NOMO-1 (cell line): ENCODE data around the gene SEPTIN2.
"Not testable (repeated sequence)": the region's sequence is repeated elsewhere in the genome, so short reads cannot be mapped to it uniquely, and the experiment has no call there.

ENCODE experiments used
- DNase-seq, 2 experiments: peaks; one replicate each; lab custom pipeline; 2025; ENCODE audit not compliant: unreplicated experiment in 2 of 2; lab: John Stamatoyannopoulos, UW

The SEPTIN2 gene

DNA sequence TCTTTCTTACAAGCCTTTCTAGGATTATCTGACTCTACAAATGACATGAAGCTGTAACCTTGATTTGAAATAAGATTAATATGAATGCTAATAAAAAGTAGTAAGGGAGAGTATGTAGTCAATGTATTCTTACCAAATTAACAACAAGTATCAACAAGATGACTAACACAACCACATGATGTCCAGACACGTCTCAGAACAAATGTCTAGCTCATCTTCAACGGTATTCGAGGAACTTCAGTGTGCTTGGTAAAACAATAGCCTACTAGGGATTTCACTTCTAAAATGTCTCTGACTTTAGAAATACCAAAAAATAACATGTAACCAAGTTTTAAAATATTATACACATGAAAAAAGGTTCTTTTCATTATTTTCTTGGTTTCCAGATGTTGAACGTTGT is 3.6 kb upstream of the SEPTIN2 start:
- no peak for DNase-seq

DNA sequence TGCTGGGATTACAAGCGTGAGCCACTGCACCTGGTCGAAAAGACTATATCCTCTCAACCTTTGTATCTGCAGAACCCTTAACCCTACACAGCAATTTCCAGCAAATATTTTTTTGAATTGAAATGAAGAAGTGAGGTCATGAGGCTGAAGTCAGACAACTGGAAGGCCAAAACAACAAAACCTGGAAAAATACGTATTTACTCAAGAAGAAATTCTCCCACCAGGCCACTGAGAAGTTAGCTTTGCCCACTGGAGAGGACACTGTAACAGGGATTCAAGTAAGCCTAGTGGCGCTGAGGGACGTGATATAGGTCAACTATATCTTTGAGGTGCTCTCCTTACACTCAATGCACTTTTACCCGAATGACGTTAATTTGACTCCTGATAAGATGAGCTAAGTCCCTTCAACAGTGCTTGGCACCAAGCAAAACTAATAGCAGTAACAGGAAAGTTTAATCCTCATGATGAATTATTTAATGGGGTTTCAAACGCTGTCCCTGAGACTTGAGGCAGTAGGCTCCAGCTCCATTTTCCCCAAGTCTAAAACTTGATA is 2.1 kb upstream of the SEPTIN2 start:
- DNase-seq = no peak

DNA sequence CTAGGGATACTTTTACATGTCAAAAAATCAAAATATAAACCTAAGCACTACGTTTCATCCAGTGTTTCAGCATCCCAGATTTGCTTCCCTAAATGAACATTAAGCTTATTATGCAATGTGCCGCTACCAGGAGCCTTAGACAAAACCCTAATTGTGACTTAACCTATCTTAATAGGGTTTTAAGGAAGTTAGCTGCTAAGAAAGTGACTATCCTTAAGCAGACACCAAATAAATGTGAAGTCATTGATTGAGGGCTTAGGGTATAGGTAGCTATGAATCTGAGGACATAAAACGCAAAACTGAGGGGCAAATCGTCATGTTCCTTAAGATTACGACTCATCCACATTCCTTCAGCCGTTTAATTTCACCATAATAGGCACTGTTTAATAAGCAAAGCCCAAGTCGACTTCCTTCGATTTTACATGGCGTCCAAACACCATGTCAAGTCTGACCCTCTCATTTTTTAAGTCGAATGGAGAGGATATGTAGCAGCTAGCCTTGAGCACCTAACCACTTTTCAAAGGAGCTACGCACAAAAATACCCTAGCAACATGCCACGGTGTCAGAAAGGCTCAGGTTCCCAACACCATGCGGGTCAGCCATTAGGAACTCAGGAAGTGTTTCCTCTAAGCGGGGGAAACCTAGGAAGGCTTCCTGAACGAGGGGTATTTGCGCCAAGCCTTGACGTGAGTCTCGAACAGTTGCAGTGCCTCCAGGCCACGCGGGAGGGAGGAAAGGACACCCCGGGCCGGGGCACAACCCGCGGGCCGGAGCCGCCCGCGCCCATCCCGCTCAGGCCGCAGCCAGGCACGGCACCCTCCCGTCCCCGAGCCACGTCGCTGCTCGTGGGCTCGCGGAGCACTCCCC is 1.3 kb upstream of the SEPTIN2 start:
- DNase-seq = peak; percentile 43 to 74

DNA sequence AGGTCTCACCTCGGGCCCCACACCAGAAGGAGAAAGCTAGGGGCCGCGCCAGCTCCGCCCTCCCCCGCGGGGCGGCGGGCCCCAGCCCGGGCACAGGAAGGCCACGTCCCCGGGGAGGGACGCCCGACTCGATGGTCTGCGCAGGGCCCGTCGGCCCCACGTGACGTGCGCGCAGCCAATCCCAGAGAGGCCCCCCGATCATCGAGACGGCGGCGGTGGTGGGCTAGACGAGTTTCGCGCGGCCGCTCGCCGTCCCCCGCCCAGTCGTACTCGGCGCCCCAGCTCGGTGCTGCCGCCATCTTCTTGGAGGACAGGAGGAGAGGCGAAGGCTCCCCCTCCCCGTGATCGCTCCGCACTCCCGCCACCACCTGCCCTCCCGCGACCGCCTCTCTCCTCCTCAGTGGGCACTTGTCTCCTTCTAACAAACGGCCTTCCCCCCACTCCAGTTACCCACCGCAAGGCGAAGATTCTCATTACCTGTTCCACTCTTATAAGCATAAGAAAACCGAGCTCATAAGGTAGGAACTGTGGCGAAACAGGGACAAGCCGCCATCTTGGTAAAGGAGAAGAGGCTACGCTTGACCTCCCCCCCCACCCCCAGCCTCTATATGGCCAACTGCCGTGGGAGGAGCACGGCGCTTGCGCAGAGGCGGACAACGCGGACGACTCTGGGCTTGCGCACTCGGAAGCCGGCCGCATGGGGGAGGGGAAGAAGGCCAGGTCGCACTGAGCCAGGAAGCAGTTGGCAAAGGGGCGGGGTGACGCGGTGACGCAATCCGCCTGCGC is 439 bp upstream of the SEPTIN2 start, which contains the start of gene HDLBP:
Gene HDLBP (minus strand): TSS at position 580 of the 786 bp plus-strand sequence. CDS start 48,803 bp downstream, outside the sequence.
- peak; percentile 96 to 99 for DNase-seq

DNA sequence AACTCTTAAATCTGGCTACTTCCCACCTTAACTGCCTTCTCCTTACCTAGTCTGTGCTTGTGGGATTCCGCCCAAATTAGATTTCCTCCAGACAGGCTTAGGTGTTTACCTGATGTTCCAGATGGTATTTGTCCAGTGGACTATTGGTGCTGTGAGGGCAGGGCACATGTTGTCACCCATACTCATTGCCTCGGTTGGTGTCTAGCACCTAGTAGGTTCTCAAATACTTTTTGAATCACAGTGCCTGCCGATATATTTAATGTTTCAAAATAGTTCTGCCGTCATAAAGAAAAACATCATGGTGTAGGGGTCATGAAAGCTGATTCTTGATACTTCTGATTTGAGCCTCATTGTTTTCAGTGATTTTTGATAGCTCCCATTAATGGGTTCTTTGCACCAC is 1.1 kb downstream of the SEPTIN2 start:
- DNase-seq = no peak

DNA sequence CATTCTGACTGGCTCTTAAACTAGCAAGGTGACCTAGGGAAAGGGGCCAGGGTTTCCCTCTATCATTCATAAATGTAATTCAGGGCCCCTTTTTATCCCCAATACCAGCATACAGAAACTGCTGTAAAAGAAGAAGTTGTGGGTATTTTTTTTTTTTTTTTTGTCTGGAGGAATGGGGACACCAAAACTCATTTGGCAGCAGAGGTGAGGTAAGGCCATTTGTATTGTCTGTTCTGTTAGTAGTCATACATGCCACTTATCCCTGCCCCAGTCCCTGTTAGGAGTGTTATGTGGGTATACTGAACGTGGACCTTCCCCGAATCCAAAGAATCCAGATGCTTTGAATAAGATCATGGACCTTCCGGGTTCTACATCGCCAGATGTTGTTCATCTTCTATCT is 1.7 kb downstream of the SEPTIN2 start:
- peak in 1 of 2 experiments; percentile 69 for DNase-seq

DNA sequence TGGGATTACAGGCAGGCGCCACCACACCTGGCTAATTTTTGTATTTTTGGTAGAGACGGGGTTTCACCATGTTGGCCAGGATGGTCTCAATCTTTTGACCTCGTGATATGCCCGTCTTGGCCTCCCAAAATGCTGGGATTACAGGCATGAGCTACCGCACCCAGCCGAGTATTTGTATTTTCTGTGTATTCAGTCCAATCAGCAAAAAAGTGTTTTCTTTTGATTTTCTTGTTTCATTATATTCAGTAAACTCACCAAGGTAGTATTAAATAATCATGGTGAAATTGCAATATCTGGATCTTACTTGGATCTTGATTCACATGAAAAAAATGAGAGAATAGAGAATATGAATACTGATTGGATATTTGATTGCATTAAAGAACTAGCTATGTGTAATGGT is 3.1 kb downstream of the SEPTIN2 start:
- not testable (repeated sequence) for DNase-seq

DNA sequence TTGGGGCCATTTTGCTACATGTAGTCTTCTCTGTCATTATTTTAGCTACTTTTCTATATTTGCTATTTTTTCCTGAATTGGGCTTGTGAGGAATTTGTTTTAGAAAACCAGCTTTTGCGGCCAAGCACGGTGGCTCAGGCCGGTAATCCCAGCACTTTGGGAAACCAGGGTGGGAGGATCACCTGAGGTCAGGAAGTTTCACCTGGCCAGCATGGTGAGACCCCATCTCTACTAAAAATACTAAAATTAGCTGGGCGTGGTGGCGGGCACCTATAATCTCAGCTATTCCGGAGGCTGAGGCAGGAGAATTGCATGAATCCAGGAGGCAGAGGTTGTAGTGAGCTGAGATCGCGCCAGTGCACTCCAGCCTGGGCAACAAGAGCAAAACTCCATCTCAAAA is 4.7 kb downstream of the SEPTIN2 start:
- no peak for DNase-seq

DNA sequence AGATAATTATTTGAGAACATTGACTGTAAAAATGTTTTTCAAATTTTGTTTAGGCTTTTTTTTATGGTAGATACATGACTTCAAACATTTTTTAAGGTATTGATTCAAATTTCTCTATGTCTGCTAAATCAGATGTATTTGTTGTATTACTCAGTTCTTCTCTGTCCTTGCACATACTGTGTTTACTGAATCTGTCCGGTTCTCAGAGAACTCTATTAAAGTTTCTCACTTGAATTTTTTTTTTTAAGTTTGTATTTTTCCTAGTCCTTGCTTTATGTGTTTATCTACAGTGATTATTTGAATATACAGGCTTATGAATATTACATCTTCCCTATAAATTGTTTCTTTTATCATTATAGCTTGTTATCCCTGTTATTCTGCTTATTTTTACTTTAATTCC is 5.3 kb downstream of the SEPTIN2 start:
- DNase-seq = no peak

DNA sequence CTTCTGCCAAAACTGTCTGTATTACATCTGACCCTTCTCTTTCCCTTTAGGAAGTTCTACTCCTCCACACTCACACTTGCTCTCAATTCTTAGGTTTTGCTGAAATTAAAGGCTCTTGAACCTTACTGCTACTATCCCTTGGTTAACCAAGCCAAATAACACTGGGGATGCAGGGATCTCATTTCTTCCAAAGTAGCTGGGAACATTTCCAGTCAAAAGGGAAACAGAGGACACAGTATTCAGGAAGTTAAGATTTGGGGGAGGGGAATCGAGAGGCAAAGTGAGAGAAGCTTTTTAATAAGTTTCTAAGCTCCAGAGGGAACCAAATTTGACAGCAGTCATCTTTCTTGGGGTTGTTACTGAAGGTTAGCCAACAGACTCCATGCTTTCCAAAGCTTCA is 6.2 kb downstream of the SEPTIN2 start:
- no peak for DNase-seq

DNA sequence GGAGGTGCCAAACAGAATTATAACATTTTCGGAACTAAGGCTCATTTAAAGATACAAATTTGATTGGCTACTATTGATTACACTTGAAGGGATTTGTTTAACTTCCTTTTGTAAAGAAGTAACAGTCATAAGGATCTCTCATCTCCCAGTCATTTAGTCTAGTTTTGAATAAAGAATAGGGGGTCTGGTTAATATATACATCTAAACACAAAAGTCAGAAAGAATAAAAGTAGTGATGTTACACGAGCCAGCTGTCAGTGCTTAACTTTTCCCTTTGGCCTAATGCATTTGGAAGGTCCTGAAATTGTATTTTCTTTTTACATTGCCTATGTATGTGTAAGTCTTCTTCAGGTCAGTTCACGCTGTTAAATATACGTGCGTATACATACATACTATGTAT is 8.1 kb downstream of the SEPTIN2 start:
- no peak for DNase-seq

DNA sequence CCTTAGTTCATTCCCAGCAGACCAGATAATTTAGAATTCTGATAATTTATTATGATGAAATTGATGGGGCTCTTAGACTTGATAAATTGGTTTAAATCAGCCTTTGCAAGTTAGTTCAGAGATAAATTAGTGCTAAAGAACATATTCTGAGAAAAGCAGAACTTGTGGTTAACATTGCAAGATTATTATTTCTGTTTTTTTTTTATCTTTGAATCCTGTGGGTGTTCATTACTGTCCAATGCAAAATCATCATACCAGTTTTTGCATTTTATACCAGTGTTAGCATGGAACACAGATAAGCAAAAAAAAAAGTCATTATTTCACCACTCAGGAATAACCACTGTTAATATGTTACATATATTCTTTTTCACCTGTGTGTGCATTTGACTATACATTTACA is 9.1 kb downstream of the SEPTIN2 start:
- DNase-seq = peak; percentile 18 to 62

DNA sequence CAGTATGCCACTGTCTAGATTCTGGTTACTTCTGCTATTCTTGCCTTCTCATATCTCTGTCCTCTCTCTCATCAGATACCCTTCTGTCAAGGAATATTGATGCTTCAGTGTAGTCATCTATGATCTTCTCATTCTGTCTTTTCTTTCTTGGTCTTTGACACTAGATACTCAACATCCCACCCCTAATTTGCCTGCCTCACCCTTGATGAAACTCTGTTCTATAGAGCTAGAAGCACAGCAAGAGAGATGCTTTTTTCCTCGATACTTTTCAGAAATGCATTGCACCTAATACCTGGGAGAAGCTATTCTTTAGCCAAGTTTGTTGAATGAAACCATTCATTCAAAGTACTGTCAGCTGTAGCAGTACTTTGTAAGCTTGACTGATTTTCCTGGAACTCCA is 9.5 kb downstream of the SEPTIN2 start:
- DNase-seq = no peak

DNA sequence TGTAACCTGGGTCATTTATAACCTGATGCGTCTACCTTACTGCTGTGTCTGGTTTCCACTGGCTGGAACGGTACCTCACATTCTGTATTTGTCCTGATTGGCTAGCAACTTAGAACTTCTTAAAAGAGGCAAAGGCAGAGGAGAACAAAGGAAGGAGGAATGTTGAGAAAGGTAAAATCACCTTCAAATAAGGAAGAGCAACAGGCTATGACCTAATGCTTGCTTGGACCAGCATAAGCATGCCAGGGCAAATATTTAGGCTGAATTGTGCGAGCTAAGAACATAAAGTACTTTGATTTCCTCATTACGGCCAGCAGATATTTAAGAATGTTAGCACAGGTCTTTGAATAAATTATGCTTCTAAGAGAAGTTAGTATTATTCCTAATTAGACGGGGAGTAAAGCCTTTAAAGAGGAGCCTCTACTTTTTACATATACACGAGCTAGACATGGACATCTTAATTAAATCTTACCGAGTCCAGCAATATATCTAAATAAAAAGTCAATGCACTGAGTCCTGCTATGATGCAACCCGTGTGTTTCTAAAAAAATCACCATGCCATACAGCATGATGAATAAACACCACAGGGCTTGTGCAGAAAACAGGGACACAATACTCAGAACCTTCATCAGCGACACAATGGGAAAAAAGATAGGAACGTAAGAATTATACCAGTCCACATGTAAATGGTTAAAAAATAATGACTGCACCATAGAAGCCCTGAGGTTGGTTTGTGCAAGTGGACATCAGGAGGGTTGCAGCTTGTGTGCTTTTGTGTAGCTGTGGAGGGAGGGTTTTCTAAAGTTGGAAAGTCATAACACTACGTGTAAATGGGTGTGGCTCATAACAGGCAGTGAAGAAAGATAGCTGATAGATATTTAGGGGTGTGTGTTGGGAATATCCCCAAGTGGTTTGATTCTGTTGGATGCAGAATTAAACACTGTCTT is 14.2 kb downstream of the SEPTIN2 start:
- DNase-seq = no peak

DNA sequence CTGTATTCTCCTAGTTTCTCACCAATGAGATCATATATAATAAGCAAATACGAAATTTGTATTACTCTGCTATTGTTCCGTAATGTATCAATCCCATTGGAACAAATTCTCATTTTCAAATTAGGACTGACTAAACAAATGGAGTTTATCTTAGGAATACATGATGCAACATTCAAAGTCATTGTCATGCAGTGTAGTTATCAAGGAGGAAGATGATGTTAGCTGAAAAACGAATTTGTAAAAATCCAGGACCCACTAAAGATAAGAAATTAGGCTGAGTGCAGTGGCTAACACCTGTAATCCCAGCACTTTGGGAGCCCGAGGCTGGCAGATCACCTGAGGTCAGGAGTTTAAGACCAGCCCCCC is 14.9 kb downstream of the SEPTIN2 start:
- DNase-seq = no peak

DNA sequence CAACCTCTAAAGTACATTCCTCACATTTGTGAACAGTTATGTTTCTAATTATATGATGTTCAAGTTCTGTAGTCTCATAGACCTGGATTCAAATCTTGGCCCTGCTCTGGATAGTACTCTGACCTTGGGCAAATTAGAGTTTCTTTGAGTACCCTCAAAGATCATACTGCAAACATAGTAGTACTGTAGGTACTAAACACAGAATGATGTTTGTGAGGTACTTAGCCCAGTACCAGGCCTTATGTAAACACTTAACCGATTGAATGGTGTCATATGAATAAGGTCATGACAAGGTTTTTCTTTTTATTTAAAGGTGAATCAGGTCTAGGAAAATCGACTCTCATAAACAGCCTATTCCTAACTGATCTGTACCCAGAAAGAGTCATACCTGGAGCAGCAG is 19.1 kb downstream of the SEPTIN2 start:
- DNase-seq = no peak

DNA sequence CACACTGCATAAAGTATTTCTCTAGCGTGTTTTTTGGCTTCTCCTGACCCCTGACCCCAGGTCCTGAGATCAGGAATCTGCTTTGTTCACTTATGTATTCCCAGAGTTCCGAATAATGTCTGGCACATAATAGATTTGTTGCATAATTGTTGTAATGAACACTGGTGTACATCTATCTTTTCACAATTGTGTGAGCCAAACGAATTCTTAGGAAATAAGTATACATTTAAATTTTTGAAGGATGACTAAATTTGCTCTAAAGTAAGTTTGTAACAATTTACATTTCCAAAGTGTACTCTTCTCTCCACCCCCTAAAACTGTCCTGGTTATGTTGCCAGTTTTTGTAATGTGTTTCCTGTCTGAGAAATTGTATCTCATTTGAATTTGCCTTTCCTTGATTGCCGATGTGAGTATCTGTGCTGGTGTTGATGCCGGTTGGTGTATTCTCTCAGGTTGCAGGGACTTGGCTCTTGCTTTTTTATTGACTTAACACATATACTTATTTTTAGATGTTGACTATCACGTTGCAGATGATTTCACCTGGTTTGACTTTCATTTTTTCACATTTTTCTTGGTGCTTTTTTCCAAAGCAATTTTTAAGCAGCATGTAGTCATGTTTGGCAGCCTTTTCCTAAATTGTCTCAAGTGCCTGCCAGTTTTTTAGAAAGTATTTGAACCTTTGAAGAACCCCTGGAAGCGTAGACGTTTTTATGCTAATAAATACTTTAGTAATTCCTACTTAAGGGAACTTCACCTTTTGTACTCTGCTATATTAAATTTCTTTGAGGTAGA is 24.3 kb downstream of the SEPTIN2 start:
- no peak for DNase-seq

DNA sequence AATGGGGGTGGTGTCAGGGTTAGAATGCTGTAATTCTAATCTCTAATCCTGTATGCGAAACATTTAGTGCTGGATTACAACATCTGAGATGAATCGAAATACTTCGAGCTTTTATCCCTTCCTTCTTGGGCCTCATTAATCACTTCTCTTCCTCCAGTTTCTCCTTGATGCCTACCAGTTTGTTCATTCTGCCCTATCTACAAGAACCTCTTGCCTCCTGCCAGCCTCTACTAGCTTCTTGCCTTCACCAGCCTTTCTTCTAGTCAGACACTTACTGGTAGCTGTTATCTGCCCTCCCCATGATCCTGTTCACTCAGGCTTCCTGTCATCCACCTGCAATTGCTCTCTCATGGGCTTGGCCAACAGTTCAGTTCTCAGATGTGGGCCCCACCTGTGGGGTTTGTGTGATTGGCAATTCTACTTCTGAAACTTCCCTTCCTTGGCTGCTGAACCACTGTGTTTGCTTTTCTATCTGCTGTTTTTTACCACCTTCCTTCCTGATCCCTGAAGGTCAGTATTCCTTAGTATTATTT is 25.0 kb downstream of the SEPTIN2 start:
- DNase-seq = no peak

DNA sequence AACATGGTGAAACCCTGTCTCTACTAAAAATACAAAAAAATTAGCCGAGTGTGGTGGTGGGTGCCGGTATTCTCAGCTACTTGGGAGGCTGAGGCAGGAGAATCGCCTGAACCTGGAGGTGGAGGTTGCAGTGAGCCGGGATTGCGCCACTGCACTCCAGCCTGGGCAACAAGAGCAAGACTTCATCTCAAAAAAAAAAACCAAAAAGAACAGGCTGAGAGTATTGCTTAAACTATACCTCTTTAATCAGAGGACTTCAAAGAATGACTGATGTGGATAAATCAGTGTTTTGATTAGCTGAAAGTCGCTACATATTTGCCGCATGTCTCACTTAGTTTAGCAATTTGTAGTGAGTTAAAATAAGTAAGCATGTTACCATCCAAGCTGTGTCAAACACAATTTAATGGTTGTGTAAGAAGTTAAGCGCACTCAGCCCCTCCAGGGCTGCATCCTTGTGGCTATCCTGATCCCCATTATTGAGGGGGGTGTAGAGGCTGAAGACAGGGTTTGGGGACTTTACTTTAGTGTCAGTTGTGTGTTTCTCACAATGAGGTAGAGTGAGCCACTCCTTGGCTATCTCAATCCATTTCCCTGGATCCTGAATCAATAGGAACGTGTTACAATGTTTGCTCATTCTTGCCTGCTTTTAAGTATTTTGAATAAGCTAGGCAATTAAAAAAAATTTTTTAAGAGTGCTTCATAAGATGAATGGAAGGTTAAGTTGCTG is 29.4 kb downstream of the SEPTIN2 start:
- DNase-seq = no peak
